K562 treated with DMSO at 1 percent for 48 hours (cell line): ENCODE measurements around the gene MPV17L. TPM values are rescaled to one million over a fixed set of nuclear protein-coding genes. Genes with fewer than 3 reads are reported as not detected.

Source experiments
- total RNA-seq: library from RNA; unstranded; fragments of 300-600 nt; gene quantifications from 2 replicates; pipeline ENCODE4 v1.2.3, GENCODE V29; 2022; ENCODE audit warnings: low replicate concordance; ENCODE audit errors: extremely low read depth

MPV17L gene
- not detected in 2 replicates for total RNA-seq

GRCh38 chr16:15395631-15396508, at the start of gene MPV17L:
Gene MPV17L (plus strand): TSS chr16:15395754. CDS start chr16:15395898, 144 bp downstream.

GRCh38 chr16:15378194-15378593, 17.4 kb upstream of the MPV17L start, which contains the start of gene NPIPA5:
Gene NPIPA5 (minus strand): TSS chr16:15378294. CDS start chr16:15378294, 0 bp downstream.

GRCh38 chr16:15434425-15435215, 39.1 kb downstream of the MPV17L start, which contains the start of gene BMERB1:
Gene BMERB1 (plus strand): TSS chr16:15434588. CDS start chr16:15434654, 66 bp downstream.

Other genes starting within 250 kb of the MPV17L start
- not detected in 2 replicates for gene NPIPA5, start 17.5 kb upstream of the MPV17L start, total RNA-seq
- not detected in 2 replicates for gene BMERB1, start 38.8 kb downstream of the MPV17L start, total RNA-seq
- gene MARF1, start 247.4 kb downstream of the MPV17L start, total RNA-seq, result not detected in 2 replicates